NCI-H187 (cell line): ENCODE data around the gene ST3GAL5.
"Not testable (repeated sequence)": the region's sequence is repeated elsewhere in the genome, so short reads cannot be mapped to it uniquely, and the experiment has no call there.

Experiments used
- DNase-seq, 2 experiments: peaks; one replicate each; lab custom pipeline; 2025; lab: John Stamatoyannopoulos, UW

ST3GAL5 gene

GRCh38 chr2:85888684-85889626, at the start of gene ST3GAL5:
Gene ST3GAL5 (minus strand): TSS chr2:85888990. CDS start chr2:85888905, 85 bp downstream.
- DNase-seq = peak; percentile 44 to 79

GRCh38 chr2:85938456-85938855, 49.7 kb upstream of the ST3GAL5 start:
- no peak for DNase-seq

- no peak for DNase-seq
These were observed 48.3 kb upstream of the ST3GAL5 start for GRCh38 chr2:85937069-85937439.

- DNase-seq = no peak
These were observed 47.8 kb upstream of the ST3GAL5 start for GRCh38 chr2:85936421-85937068.

- no peak for DNase-seq
These were observed 47.0 kb upstream of the ST3GAL5 start for GRCh38 chr2:85935746-85936208.

GRCh38 chr2:85935170-85935745, 46.5 kb upstream of the ST3GAL5 start:
- DNase-seq = no peak

GRCh38 chr2:85933753-85934594, 45.2 kb upstream of the ST3GAL5 start:
- DNase-seq = no peak

GRCh38 chr2:85931151-85931550, 42.4 kb upstream of the ST3GAL5 start:
- not testable (repeated sequence) for DNase-seq

GRCh38 chr2:85930129-85931124, 41.6 kb upstream of the ST3GAL5 start:
- DNase-seq = no peak

- DNase-seq = no peak
These were observed 40.6 kb upstream of the ST3GAL5 start for GRCh38 chr2:85929096-85930050.

GRCh38 chr2:85926931-85927661, 38.3 kb upstream of the ST3GAL5 start:
- DNase-seq = no peak

- no peak for DNase-seq
These were observed 37.7 kb upstream of the ST3GAL5 start for GRCh38 chr2:85926526-85926925.

- no peak for DNase-seq
These were observed 36.5 kb upstream of the ST3GAL5 start for GRCh38 chr2:85925216-85925671.

- no peak for DNase-seq
These were observed 35.7 kb upstream of the ST3GAL5 start for GRCh38 chr2:85924522-85924921.

GRCh38 chr2:85922199-85922598, 33.4 kb upstream of the ST3GAL5 start:
- no peak for DNase-seq

GRCh38 chr2:85921659-85922058, 32.9 kb upstream of the ST3GAL5 start:
- no peak for DNase-seq

GRCh38 chr2:85920810-85921545, 32.2 kb upstream of the ST3GAL5 start:
- no peak for DNase-seq
